GM12878 (cell line): ENCODE data around the gene CLCN2. TPM values are rescaled to one million over a fixed set of nuclear protein-coding genes. Genes with fewer than 3 reads are reported as not detected.

Experiments
- ATAC-seq: fragments of 200-7000 bp; cut with Tn5 transposase; 3 replicates; pipeline ENCODE4 v1.9.1; 2020; ENCODE audit warnings: mild to moderate bottlenecking, moderate library complexity
- BruUV-seq: library from RNA; stranded (reverse); fragments of 400-500 nt; replicated peaks from 2 replicates; lab custom pipeline; 2021; lab: Mats Ljungman, UMichigan
- CTCF ChIA-PET: fragments of 300-600 bp; sonication (Branson Sonifier 250); formaldehyde crosslinking; extraction: SDS; loops from one replicate; lab custom pipeline; 2021; ENCODE audit warnings: inconsistent platforms; lab: Yijun Ruan, JAX
- POLR2A ChIA-PET: fragments of 350-600 bp; formaldehyde crosslinking; extraction: SDS; loops from one replicate; lab custom pipeline; 2021; ENCODE audit warnings: inconsistent platforms; lab: Charles Lee
- RAD21 ChIA-PET: fragments of 300-600 bp; sonication (Branson Sonifier 250); formaldehyde crosslinking; loops from one replicate; lab custom pipeline; 2023; ENCODE audit warnings: antibody characterized with exemption; ENCODE audit not compliant: unreplicated experiment; lab: Charles Lee
- SMC1A ChIA-PET: fragments of 300-600 bp; sonication (Branson Sonifier 250); formaldehyde crosslinking; loops from one replicate; lab custom pipeline; 2023; ENCODE audit not compliant: unreplicated experiment, uncharacterized antibody; lab: Charles Lee
- DNase-seq: peaks from one replicate; pipeline ENCODE4 v3.0.0-alpha.2; 2011; ENCODE audit warnings: low read depth, low spot score
- FAIRE-seq: peaks from 3 replicates; lab custom pipeline; 2011; peaks lifted over from hg19 to GRCh38; lab: Jason Lieb, UNC
- H2AFZ ChIP-seq: 2 replicates; pipeline ENCODE4 v1.6.0; 2011; ENCODE audit warnings: low read depth, low read length, control low read depth; ENCODE audit not compliant: control insufficient read depth
- H3K27ac ChIP-seq: 2 replicates; pipeline ENCODE4 v1.5.1; 2011; ENCODE audit warnings: control low read depth; ENCODE audit not compliant: control insufficient read depth, insufficient read depth
- H3K27me3 ChIP-seq, 2 experiments: replicated peaks in 1 of 2; 2 replicates each; pipeline versions ENCODE4 v1.6.0 to v1.6.1; 2011; ENCODE audit warnings: low read length in 1 of 2; ENCODE audit not compliant: control insufficient read depth in 2 of 2, insufficient read depth in 2 of 2
- H3K36me3 ChIP-seq, 2 experiments: 2 replicates each; pipeline ENCODE4 v1.5.1; 2011; ENCODE audit warnings: low read length in 1 of 2; ENCODE audit not compliant: control insufficient read depth in 2 of 2, insufficient read depth in 2 of 2
- H3K4me1 ChIP-seq: 2 replicates; pipeline ENCODE4 v1.6.1; 2011; ENCODE audit warnings: mild to moderate bottlenecking, low read length, moderate library complexity, mixed read lengths; ENCODE audit not compliant: control insufficient read depth, insufficient read depth
- H3K4me2 ChIP-seq: 2 replicates; pipeline ENCODE4 v1.6.0; 2011; ENCODE audit warnings: control low read depth; ENCODE audit not compliant: control insufficient read depth, insufficient read depth
- H3K4me3 ChIP-seq: fragments of 200-600 bp; sonication (generic); 2 replicates; pipeline ENCODE4 v1.5.1; 2016
- H3K79me2 ChIP-seq: 2 replicates; pipeline ENCODE4 v1.6.0; 2011; ENCODE audit warnings: low read length; ENCODE audit not compliant: control insufficient read depth, insufficient read depth
- H3K9ac ChIP-seq: 2 replicates; pipeline ENCODE4 v1.8.0; 2011; ENCODE audit warnings: low read length, control low read depth, mixed read lengths; ENCODE audit not compliant: control insufficient read depth, insufficient read depth
- H3K9me3 ChIP-seq: replicated peaks from 3 replicates; pipeline ENCODE4 v1.5.1; 2011; ENCODE audit warnings: mild to moderate bottlenecking, low read length; ENCODE audit not compliant: control insufficient read depth, insufficient read depth
- H4K20me1 ChIP-seq: 2 replicates; pipeline ENCODE4 v1.6.0; 2011; ENCODE audit not compliant: control insufficient read depth, insufficient read depth
- CBX5 ChIP-seq: sonication (generic); IDR thresholded peaks from 2 replicates; pipeline ENCODE4 v1.6.1; 2016; ENCODE audit warnings: low read depth, moderate library complexity, mild to moderate bottlenecking, inconsistent platforms
- CREM ChIP-seq: IDR thresholded peaks from 2 replicates; pipeline ENCODE4 v1.6.1; 2014; ENCODE audit warnings: antibody characterized with exemption, low read depth
- EP300 ChIP-seq, 2 experiments: fragments of 150-350 bp in 1 of 2; IDR thresholded peaks; 2 replicates each; pipeline ENCODE4 v1.6.1; 2011 to 2012; ENCODE audit warnings: low read depth in 2 of 2, low read length in 2 of 2, borderline replicate concordance in 1 of 2, improper control_type of control experiment in 1 of 2, inconsistent platforms in 1 of 2; ENCODE audit not compliant: control insufficient read depth in 1 of 2
- FOS ChIP-seq: IDR thresholded peaks from 3 replicates; pipeline ENCODE4 v1.6.1; 2011; ENCODE audit warnings: borderline replicate concordance; ENCODE audit not compliant: insufficient read length; ENCODE audit errors: extremely low read depth
- JUND ChIP-seq: IDR thresholded peaks from 2 replicates; pipeline ENCODE4 v1.6.1; 2012; ENCODE audit warnings: low read depth, mild to moderate bottlenecking, low read length, improper control_type of control experiment, moderate library complexity
- NR2F1 ChIP-seq: fragments of 450-650 bp; conservative IDR thresholded peaks from 2 replicates; pipeline ENCODE4 v1.6.1; 2017; ENCODE audit warnings: mild to moderate bottlenecking
- REST ChIP-seq: IDR thresholded peaks from 2 replicates; pipeline ENCODE4 v1.6.1; 2012; ENCODE audit warnings: mild to moderate bottlenecking, low read depth, low read length
- SP1 ChIP-seq: IDR thresholded peaks from one replicate; pipeline ENCODE4 v1.6.1; 2011; ENCODE audit warnings: low read depth, low read length
- YY1 ChIP-seq: IDR thresholded peaks from 2 replicates; pipeline ENCODE4 v1.6.1; 2011; ENCODE audit warnings: low read depth, mild to moderate bottlenecking, low read length
- ZNF207 ChIP-seq: fragments of 450-650 bp; IDR thresholded peaks from 2 replicates; pipeline ENCODE4 v1.6.1; 2014; ENCODE audit warnings: antibody characterized with exemption, mild to moderate bottlenecking, borderline replicate concordance
- ZNF592 ChIP-seq: fragments of 450-650 bp; IDR thresholded peaks from 2 replicates; pipeline ENCODE4 v1.6.1; 2017; ENCODE audit warnings: mild to moderate bottlenecking, moderate library complexity
- ZZZ3 ChIP-seq: IDR thresholded peaks from 2 replicates; pipeline ENCODE4 v1.6.1; 2011; ENCODE audit warnings: low read depth; ENCODE audit not compliant: control insufficient read depth, insufficient read length
- WGBS: methylation state at CpG from one replicate; pipeline ENCODE4 v1.1.6; 2016; ENCODE audit warnings: low lambda C conversion rate; ENCODE audit not compliant: insufficient replicate concordance, insufficient coverage; ENCODE audit errors: missing lambda C conversion rate; 5-methylcytosine and 5-hydroxymethylcytosine counted together
- in situ Hi-C: fragments of 300-500 bp; cut with MboI; formaldehyde crosslinking; loops from 9 replicates; pipeline ENCODE4 v1.14.3; 2018; ENCODE audit warnings: mixed read lengths
- intact Hi-C: fragments of 100-400 bp; cut with micrococcal nuclease; formaldehyde crosslinking; loops from one replicate; pipeline ENCODE4 v1.14.2; 2022; ENCODE audit not compliant: unreplicated experiment
- polyA plus RNA-seq, 11 experiments: library from polyadenylated mRNA; depleted of rRNA in 4 of 11; unstranded in 6 of 11; stranded (reverse) in 5 of 11; fragments of >200 nt; fragmentation: Nextera tagmentation in 4 of 11; fragmentation: Illumina TruSeq in 1 of 11; extraction: Ambion mirVana in 4 of 11; extraction: Trizol in 1 of 11; gene quantifications; 1 replicate in 1 of 11; 2 replicates in 10 of 11; pipeline versions ENCODE4 v1.2.1 to v1.2.3, GENCODE V29; 2011 to 2016; ENCODE audit warnings: inconsistent platforms in 2 of 11, missing spikeins in 2 of 11, low read depth in 1 of 11
- total RNA-seq, 4 experiments: library from RNA; depleted of rRNA in 3 of 4; stranded (reverse); fragments of >200 nt in 3 of 4; fragmentation: Illumina TruSeq in 1 of 4; extraction: Trizol in 1 of 4; gene quantifications; 2 replicates each; pipeline versions ENCODE4 v1.2.1 to v1.2.3, GENCODE V29; 2013 to 2021

Gene CLCN2
- total and polyA plus RNA-seq, 10 of the 15 experiments (the other 5 are each of a cell fraction or from before 2014, with no cell fraction given), result 0.13 to 2.6 (median 0.85) TPM; not detected in 1

- no peak for TF ChIP-seq YY1
- TF ChIP-seq FOS, result no peak
- no peak for TF ChIP-seq REST
- no peak for TF ChIP-seq ZZZ3
- TF ChIP-seq CREM, result no peak
Measured at GRCh38 chr3:184337981-184338380, 23.4 kb downstream of the CLCN2 start (continued).

GRCh38 chr3:184337399-184337714 lies 24.0 kb downstream of the CLCN2 start, which contains the start of gene FAM131A:
FAM131A (plus strand) TSS chr3:184337600; CDS start chr3:184337631, 31 bp downstream.
- BruUV-seq, result no TSS peak
- WGBS, result 76% methylated on average over 6 of the region's 6 CpGs
- no peaks in the 10 kb centered on the region for H3K27me3 ChIP-seq
- peak within 1 kb of the TSS; percentile 94 for H3K4me2 ChIP-seq
- peak within 1 kb of the TSS; percentile 80 for H3K4me3 ChIP-seq
- peaks cover 2% of the 10 kb centered on the region for H4K20me1 ChIP-seq
- intact Hi-C loops, result no loop called here
- no peaks in the 10 kb centered on the region for H3K9me3 ChIP-seq
- ChIA-PET POLR2A (interaction anchor here (0.8 kb wide), 1 partner anchor 38 kb away, joined by 3 read pairs; no protein-coding TSS in a partner anchor), CTCF (interaction anchor here (1.2 kb wide), 1 partner anchor 18 kb away, joined by 6 read pairs; no protein-coding TSS in a partner anchor), RAD21 (no interaction called here), SMC1A (no interaction called here)
- DNase-seq (no peak), ATAC-seq (no peak), FAIRE-seq (no peak)
- H2AFZ ChIP-seq, result peak within 1 kb of the TSS; percentile 19
- no peak within 1 kb of the TSS; the same call in 1 of the 2 replicates for H3K27ac ChIP-seq
- peaks cover 9 to 15% of the 10 kb centered on the region in 2 experiments for H3K36me3 ChIP-seq
- in situ Hi-C loops, result no loop called here
- H3K9ac ChIP-seq, result peak within 1 kb of the TSS; percentile 45; the same call in 1 of the 2 replicates
- H3K4me1 ChIP-seq, result peaks cover 11% of the 10 kb centered on the region
- H3K79me2 ChIP-seq, result no peaks in the 10 kb centered on the region
- TF ChIP-seq ZZZ3 (no peak), EP300 (IDR thresholded peaks at IDR 0.05; ENCODE audit: borderline replicate concordance in 1 of 2, control insufficient read depth in 1 of 2, low read depth in 2 of 2, low read length in 2 of 2) (no peak), SP1 (no peak), ZNF207 (no peak), ZNF592 (no peak), NR2F1 (no peak), JUND (no peak), CBX5 (no peak)
